ENCODE data around the gene ANXA4.

The ANXA4 gene

DNA sequence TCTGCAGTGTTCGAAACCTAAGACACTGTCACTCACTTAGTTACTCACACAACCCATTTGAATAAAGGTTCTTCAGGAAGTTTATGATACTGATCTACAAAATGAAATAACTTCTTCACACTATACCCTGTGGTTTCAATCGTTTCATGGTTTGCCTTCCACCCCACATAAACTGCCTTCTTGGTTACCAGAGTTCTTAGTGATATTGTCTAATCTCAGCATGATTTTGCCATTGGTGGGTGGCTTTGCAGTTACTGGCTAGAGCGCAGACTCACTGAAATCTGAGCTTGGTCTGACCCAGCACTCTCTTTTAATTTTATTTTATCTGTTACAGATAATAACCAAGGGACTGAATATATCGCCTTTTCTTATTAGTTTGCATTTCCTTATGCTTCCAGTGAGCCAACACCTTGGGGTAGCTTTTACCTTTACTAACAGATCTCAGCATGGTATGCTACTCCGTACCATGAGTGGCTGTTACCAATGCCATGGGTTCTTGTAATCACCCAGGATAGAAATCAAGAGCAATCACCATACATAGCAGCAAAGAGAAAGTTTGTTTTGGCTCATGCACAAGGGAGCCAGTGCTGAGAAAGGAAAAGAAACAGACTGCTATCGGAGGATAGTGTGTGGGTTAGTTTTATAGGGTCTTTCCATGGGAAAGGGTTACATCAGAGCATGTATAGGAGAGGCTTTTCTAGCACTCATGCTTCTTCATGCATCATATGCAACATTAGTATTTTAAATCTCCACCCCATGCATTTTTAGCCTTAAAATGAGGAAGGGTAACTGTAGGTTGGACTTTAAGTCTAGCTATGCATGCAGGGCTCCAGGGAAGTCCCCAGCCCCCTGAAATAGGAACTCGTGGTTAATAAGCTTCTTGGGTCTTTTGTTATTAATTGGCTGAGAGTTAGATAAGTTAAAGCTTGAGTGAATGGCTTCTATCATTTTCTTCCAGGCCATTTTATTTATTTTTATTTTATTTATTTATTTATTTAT is 33.3 kb downstream of the ANXA4 start:
- H3K4me1 ChIP-seq (ENCODE audit: insufficient read depth, poor library complexity, severe bottlenecking), result peaks cover 22% of the 10 kb centered on the region
- H3K27ac ChIP-seq (ENCODE audit: poor library complexity, severe bottlenecking), result no peak overlapping the region
- no peaks in the 10 kb centered on the region for H3K36me3 ChIP-seq (ENCODE audit: low read depth)
- H3K9me3 ChIP-seq (ENCODE audit: severe bottlenecking), result no peaks in the 10 kb centered on the region
- TF ChIP-seq, protein P1, sequence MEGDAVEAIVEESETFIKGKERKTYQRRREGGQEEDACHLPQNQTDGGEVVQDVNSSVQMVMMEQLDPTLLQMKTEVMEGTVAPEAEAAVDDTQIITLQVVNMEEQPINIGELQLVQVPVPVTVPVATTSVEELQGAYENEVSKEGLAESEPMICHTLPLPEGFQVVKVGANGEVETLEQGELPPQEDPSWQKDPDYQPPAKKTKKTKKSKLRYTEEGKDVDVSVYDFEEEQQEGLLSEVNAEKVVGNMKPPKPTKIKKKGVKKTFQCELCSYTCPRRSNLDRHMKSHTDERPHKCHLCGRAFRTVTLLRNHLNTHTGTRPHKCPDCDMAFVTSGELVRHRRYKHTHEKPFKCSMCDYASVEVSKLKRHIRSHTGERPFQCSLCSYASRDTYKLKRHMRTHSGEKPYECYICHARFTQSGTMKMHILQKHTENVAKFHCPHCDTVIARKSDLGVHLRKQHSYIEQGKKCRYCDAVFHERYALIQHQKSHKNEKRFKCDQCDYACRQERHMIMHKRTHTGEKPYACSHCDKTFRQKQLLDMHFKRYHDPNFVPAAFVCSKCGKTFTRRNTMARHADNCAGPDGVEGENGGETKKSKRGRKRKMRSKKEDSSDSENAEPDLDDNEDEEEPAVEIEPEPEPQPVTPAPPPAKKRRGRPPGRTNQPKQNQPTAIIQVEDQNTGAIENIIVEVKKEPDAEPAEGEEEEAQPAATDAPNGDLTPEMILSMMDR (IDR thresholded peaks at IDR 0.05; ENCODE audit: poor library complexity, severe bottlenecking), result no peak
- DNase-seq (ENCODE audit: low spot score) (no peak), ATAC-seq (ENCODE audit: low read depth) (no peak)
- H3K27me3 ChIP-seq (ENCODE audit: insufficient read depth, poor library complexity, severe bottlenecking), result no peaks in the 10 kb centered on the region
- H3K4me3 ChIP-seq (ENCODE audit: severe bottlenecking), result no peak overlapping the region

DNA sequence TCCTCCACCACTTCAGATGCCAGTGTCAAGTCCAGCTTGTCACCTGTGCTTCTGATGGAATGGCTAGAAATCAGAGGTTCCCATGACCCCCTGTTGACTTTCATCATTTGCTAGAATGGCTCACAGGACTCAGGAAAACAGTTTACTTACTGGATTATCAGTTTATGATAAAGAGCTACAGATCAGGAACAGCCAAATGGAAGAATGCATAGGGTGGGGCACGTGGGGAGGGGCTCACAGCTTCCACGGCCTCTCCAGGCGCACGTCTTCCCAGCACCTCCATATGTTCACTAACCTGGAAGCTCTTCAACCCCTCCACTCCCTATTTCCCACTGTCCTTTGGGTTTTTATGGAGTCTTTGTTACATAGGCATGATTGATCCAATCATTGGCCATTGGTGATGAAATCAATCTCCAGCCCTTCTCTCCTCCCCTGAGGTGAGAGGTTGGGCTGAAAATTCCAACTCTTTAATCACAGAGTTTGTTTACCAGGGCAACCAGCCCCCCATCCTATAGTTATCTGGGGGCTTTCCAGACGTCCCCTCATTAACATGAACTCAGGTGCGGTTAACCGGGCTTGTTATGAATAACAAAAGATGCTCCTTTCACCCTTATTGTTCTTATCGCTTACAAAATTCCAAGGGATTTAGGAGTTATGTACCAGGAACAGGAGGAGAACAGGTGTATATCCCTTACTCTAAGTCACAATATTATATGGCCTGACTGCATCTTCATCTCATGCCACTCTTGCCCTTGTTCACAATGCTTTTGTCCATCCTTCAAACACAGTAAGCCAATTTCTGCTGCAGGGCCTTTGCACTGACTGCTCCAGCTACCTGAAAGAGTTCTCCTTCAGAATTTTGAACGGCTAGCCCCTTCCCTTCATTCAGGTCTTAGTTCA is 35.2 kb downstream of the ANXA4 start:
- H3K27me3 ChIP-seq (ENCODE audit: insufficient read depth, poor library complexity, severe bottlenecking), result no peaks in the 10 kb centered on the region
- no peak for DNase-seq (ENCODE audit: low spot score)
- TF ChIP-seq, protein P1 (IDR thresholded peaks at IDR 0.05; ENCODE audit: poor library complexity, severe bottlenecking), result no peak
- no peak overlapping the region for H3K27ac ChIP-seq (ENCODE audit: poor library complexity, severe bottlenecking)
- ATAC-seq (ENCODE audit: low read depth), result no peak
- H3K4me3 ChIP-seq (ENCODE audit: severe bottlenecking), result no peak overlapping the region
- H3K36me3 ChIP-seq (ENCODE audit: low read depth), result no peaks in the 10 kb centered on the region
- no peaks in the 10 kb centered on the region for H3K9me3 ChIP-seq (ENCODE audit: severe bottlenecking)
- H3K4me1 ChIP-seq (ENCODE audit: insufficient read depth, poor library complexity, severe bottlenecking), result peaks cover 34% of the 10 kb centered on the region

DNA sequence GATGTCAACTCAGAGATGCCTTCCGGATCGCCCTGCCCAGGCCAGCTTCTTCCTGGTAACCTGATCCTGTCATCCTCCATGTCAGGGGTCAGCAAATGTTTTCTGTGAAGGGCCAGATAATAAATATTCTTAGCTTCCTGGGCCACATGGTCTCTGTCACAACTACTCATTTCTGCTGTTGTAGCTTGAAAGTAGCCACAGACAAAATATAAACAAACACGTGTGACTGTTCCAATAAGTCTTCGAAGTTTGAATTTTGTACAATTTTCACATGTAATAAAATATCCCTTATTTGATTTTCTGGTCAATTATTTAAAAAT is 35.8 kb downstream of the ANXA4 start:
- peaks cover 35% of the 10 kb centered on the region for H3K4me1 ChIP-seq (ENCODE audit: insufficient read depth, poor library complexity, severe bottlenecking)
- no peak overlapping the region for H3K4me3 ChIP-seq (ENCODE audit: severe bottlenecking)
- H3K27me3 ChIP-seq (ENCODE audit: insufficient read depth, poor library complexity, severe bottlenecking), result no peaks in the 10 kb centered on the region
- ATAC-seq (ENCODE audit: low read depth) (no peak), DNase-seq (ENCODE audit: low spot score) (no peak)
- peaks cover 4% of the 10 kb centered on the region; the same call in 1 of the 2 replicates for H3K36me3 ChIP-seq (ENCODE audit: low read depth)
- no peaks in the 10 kb centered on the region for H3K9me3 ChIP-seq (ENCODE audit: severe bottlenecking)
- TF ChIP-seq, protein P1 (IDR thresholded peaks at IDR 0.05; ENCODE audit: poor library complexity, severe bottlenecking), result no peak
- no peak overlapping the region for H3K27ac ChIP-seq (ENCODE audit: poor library complexity, severe bottlenecking)

DNA sequence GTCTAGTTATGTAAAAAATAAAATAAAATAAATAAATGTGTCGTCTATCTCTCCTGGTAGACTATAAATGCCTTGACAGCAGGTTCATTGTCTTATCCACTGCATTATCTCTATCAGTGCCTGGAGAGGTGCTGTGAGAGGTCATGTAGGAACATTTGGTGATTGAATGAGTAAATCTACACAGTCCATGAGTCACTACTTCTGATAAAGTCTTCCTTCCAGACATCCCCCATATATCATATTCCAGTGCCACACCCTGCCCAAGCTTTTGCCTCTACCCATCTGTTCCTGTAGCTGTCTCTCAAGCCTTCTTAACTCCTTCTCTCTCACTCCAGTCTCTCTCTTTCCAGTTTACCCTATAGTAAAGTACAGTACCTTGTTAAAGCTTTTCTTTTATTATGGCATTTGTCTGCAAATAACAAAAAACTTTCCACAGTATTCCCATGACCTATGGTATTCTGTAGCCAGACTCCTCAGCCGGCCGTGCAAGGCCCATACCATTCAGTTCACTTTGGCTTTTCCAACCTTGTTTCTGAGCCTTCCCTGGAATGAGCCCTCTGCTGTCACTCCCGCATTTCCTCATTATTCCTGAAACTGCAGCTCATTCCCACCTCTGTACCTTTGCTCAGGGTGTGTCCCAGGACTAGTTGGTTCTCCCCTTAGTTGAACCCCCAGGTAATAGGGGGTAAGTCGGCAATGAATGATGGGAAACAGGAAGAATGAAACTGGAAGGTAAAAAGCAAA is 37.5 kb downstream of the ANXA4 start:
- ATAC-seq (ENCODE audit: low read depth) (peak; percentile 97), DNase-seq (ENCODE audit: low spot score) (no peak)
- Histone ChIP-seq H3K4me3 (ENCODE audit: severe bottlenecking) (no peak overlapping the region), H3K4me1 (ENCODE audit: insufficient read depth, poor library complexity, severe bottlenecking) (peaks cover 31% of the 10 kb centered on the region), H3K27ac (ENCODE audit: poor library complexity, severe bottlenecking) (peak overlapping the region; percentile 38), H3K27me3 (ENCODE audit: insufficient read depth, poor library complexity, severe bottlenecking) (no peaks in the 10 kb centered on the region), H3K36me3 (ENCODE audit: low read depth) (peaks cover 8% of the 10 kb centered on the region), H3K9me3 (ENCODE audit: severe bottlenecking) (no peaks in the 10 kb centered on the region)
- TF ChIP-seq, protein P1 (IDR thresholded peaks at IDR 0.05; ENCODE audit: poor library complexity, severe bottlenecking), result no peak
